ENCODE data around the gene AKAP7. TPM values are rescaled to one million over a fixed set of nuclear protein-coding genes. Genes with fewer than 3 reads are reported as not detected.

The AKAP7 gene
- polyA plus RNA-seq, 3 donors: 2.4 to 4.9 (median 3.4) TPM

GRCh38 chr6:131122516-131122915 lies 12.8 kb upstream of the AKAP7 start:
- H3K27ac Mint-ChIP-seq: no peak overlapping the region
- WGBS (ENCODE audit: insufficient coverage): no CpG with 5 or more reads among the region's 1 CpG
- H3K36me3 Mint-ChIP-seq: no peaks in the 10 kb centered on the region
- peaks cover 0 to 3% (median 0%) of the 10 kb centered on the region in 3 donors for H3K27me3 Mint-ChIP-seq (ENCODE audit: low read depth in 3 of 3)
- Histone ChIP-seq H3K4me3 (replicated peaks in 1 of 3; ENCODE audit: low read depth in 2 of 3, low read length in 3 of 3) (no peak overlapping the region), H3K9ac (ENCODE audit: insufficient read depth, low read length, poor library complexity, severe bottlenecking) (no peak overlapping the region), H3K9me3 (replicated peaks in 1 of 2; ENCODE audit: control insufficient read depth in 1 of 2, insufficient read depth in 1 of 2, low read length in 2 of 2) (no peaks in the 10 kb centered on the region), H3K4me2 (replicated peaks; ENCODE audit: extremely low read depth, low read length, poor library complexity, severe bottlenecking) (no peak overlapping the region), H2AFZ (ENCODE audit: insufficient read depth, low read depth, low read length, poor library complexity, severe bottlenecking) (no peak overlapping the region), H3K79me2 (ENCODE audit: insufficient read depth, low read length) (no peaks in the 10 kb centered on the region), H3K4me1 (ENCODE audit: control insufficient read depth in 1 of 2, insufficient read depth in 2 of 2, low read length in 2 of 2) (peaks cover 4 to 8% of the 10 kb centered on the region in 2 donors), H3K36me3 (replicated peaks in 1 of 2; ENCODE audit: control insufficient read depth in 1 of 2, insufficient read depth in 2 of 2, low read length in 2 of 2) (no peaks in the 10 kb centered on the region), H4K20me1 (ENCODE audit: insufficient read depth, low read length) (no peaks in the 10 kb centered on the region), H3K27ac (ENCODE audit: low read depth in 1 of 2, low read length in 2 of 2) (no peak overlapping the region), H3K27me3 (ENCODE audit: control insufficient read depth in 2 of 2, insufficient read depth in 2 of 2, low read length in 2 of 2) (no peaks in the 10 kb centered on the region)
- TF ChIP-seq, protein P1, sequence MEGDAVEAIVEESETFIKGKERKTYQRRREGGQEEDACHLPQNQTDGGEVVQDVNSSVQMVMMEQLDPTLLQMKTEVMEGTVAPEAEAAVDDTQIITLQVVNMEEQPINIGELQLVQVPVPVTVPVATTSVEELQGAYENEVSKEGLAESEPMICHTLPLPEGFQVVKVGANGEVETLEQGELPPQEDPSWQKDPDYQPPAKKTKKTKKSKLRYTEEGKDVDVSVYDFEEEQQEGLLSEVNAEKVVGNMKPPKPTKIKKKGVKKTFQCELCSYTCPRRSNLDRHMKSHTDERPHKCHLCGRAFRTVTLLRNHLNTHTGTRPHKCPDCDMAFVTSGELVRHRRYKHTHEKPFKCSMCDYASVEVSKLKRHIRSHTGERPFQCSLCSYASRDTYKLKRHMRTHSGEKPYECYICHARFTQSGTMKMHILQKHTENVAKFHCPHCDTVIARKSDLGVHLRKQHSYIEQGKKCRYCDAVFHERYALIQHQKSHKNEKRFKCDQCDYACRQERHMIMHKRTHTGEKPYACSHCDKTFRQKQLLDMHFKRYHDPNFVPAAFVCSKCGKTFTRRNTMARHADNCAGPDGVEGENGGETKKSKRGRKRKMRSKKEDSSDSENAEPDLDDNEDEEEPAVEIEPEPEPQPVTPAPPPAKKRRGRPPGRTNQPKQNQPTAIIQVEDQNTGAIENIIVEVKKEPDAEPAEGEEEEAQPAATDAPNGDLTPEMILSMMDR (IDR thresholded peaks at IDR 0.05): no peak
- peaks cover 10% of the 10 kb centered on the region for H3K4me1 Mint-ChIP-seq
- H3K9me3 Mint-ChIP-seq: no peaks in the 10 kb centered on the region
- intact Hi-C loops (cut with micrococcal nuclease): no loop called here
- DNase-seq: no peak
- no peak overlapping the region for H3K4me3 Mint-ChIP-seq

DNA sequence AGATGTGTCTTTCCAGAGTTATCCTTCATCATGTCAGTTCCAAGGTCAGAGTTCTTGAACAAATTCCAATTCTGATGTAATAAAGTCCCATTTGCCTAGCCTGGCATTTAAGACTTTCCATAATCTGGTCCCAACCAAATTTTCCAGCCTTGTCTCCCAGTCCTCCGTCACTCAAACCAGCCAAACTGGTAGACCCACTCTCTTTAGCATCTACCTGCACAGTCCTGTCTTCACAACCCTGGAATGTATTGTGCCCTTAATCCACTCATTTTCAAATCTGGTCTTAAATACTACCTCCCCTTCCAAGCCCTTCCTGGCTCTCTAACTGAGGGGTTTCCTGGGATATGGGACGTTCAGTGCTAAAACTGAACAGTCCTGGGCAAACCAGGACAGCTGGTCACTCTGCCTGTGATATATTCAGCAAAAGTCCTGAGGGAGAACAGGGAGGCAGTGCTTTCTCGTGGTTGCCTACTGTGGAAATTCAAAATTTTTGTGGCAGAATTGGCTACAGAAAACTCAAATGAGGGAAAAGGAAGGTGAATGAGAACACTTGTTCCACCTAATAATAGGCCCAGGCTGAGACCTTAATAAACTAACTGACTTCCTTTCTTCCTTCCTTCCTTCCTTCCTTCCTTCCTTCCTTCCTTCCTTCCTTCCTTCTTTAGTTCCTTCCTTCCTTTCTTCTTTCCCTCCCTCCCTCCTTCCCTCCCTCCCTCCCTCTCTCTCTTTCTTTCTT lies 10.8 kb upstream of the AKAP7 start:
- no peaks in the 10 kb centered on the region for H3K79me2 ChIP-seq (ENCODE audit: insufficient read depth, low read length)
- no peaks in the 10 kb centered on the region for H3K27me3 ChIP-seq (ENCODE audit: control insufficient read depth in 2 of 2, insufficient read depth in 2 of 2, low read length in 2 of 2)
- no peaks in the 10 kb centered on the region for H3K9me3 Mint-ChIP-seq
- H3K9ac ChIP-seq (ENCODE audit: insufficient read depth, low read length, poor library complexity, severe bottlenecking): no peak overlapping the region
- H3K27ac Mint-ChIP-seq: no peak overlapping the region
- H3K4me3 Mint-ChIP-seq: no peak overlapping the region
- no peaks in the 10 kb centered on the region for H3K4me1 Mint-ChIP-seq
- H3K4me3 ChIP-seq (replicated peaks in 1 of 3; ENCODE audit: low read depth in 2 of 3, low read length in 3 of 3): no peak overlapping the region
- DNase-seq: no peak
- peaks cover 0 to 2% (median 0%) of the 10 kb centered on the region in 3 donors for H3K27me3 Mint-ChIP-seq (ENCODE audit: low read depth in 3 of 3)
- no peaks in the 10 kb centered on the region for H3K36me3 ChIP-seq (replicated peaks in 1 of 2; ENCODE audit: control insufficient read depth in 1 of 2, insufficient read depth in 2 of 2, low read length in 2 of 2)
- H2AFZ ChIP-seq (ENCODE audit: insufficient read depth, low read depth, low read length, poor library complexity, severe bottlenecking): no peak overlapping the region
- H3K4me1 ChIP-seq (ENCODE audit: control insufficient read depth in 1 of 2, insufficient read depth in 2 of 2, low read length in 2 of 2): peaks cover 0 to under 1% of the 10 kb centered on the region in 2 donors
- intact Hi-C loops (cut with micrococcal nuclease): no loop called here
- H3K9me3 ChIP-seq (replicated peaks in 1 of 2; ENCODE audit: control insufficient read depth in 1 of 2, insufficient read depth in 1 of 2, low read length in 2 of 2): no peaks in the 10 kb centered on the region
- TF ChIP-seq, protein P1 (IDR thresholded peaks at IDR 0.05): no peak
- no peaks in the 10 kb centered on the region for H3K36me3 Mint-ChIP-seq
- no peaks in the 10 kb centered on the region for H4K20me1 ChIP-seq (ENCODE audit: insufficient read depth, low read length)
- H3K27ac ChIP-seq (ENCODE audit: low read depth in 1 of 2, low read length in 2 of 2): no peak overlapping the region
- no peak overlapping the region for H3K4me2 ChIP-seq (replicated peaks; ENCODE audit: extremely low read depth, low read length, poor library complexity, severe bottlenecking)
- 100% methylated on average over 3 of the region's 3 CpGs for WGBS (ENCODE audit: insufficient coverage)

Measured in CD14-positive monocyte (primary cell).